Suprapubic skin (tissue), 3 donors: Measurements from ENCODE around the gene TRA2B.

ENCODE experiments used
- CTCF ChIP-seq, 2 donors: fragments of 200-600 bp in 1 of 2; fragments of 450-650 bp in 1 of 2; sonication (generic) in 1 of 2; IDR thresholded peaks; one replicate each; pipeline ENCODE4 v1.5.1; 2016 to 2019; ENCODE audit warnings: antibody characterized with exemption in 2 of 2, mild to moderate bottlenecking in 1 of 2, moderate library complexity in 1 of 2
- EP300 ChIP-seq: sonication (generic); formaldehyde crosslinking; IDR thresholded peaks from one replicate; pipeline ENCODE4 v1.6.1; 2017; ENCODE audit warnings: antibody characterized with exemption
- POLR2A ChIP-seq, 2 donors: fragments of 450-650 bp; IDR thresholded peaks; one replicate each; pipeline ENCODE4 v1.6.1; 2017; ENCODE audit warnings: antibody characterized with exemption in 2 of 2, mild to moderate bottlenecking in 2 of 2, moderate library complexity in 2 of 2

DNA sequence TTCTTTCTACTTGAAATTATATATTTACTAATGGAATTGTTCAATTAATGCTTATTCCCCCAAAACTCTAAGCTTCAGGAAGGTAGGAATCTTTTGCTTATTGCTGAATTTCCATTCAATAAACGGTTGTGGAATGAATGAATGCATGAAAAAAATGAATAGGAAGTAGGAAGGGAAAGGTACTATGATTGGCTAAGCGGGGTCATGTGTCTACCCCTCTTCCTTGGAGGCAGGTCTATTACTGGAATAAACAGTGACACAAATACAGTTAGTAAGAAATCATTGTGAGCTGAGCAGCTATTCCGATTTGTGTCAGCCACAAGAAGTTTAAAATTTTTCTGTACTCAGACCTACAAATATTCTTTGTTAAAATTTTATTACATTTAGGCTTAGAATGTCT is 10.5 kb upstream of the TRA2B start:
- TF ChIP-seq CTCF (IDR thresholded peaks at IDR 0.05) (no peak), POLR2A (IDR thresholded peaks at IDR 0.05) (no peak), EP300 (no peak)
